B cell (primary cell): ENCODE measurements around the gene IL20.

Source experiments
- CTCF ChIP-seq: fragments of 200-600 bp; IDR thresholded peaks from one replicate; pipeline ENCODE4 v1.8.0; 2022; ENCODE audit warnings: antibody characterized with exemption, mild to moderate bottlenecking
- EZH2 ChIP-seq: IDR thresholded peaks from 2 replicates; pipeline ENCODE4 v1.6.1; 2012; ENCODE audit warnings: borderline replicate concordance, low read depth, mild to moderate bottlenecking, moderate library complexity, low read length; ENCODE audit not compliant: insufficient read depth, poor library complexity, severe bottlenecking

GRCh38 chr1:206911064-206911663 is 45.7 kb downstream of the IL20 start:
- TF ChIP-seq EZH2 = no peak
- TF ChIP-seq CTCF = peak; percentile 94
